Measurements from ENCODE around the gene TSPEAR.

TSPEAR gene

GRCh38 chr21:44718093-44718492 is 6.7 kb upstream of the TSPEAR start:
- no peaks in the 10 kb centered on the region for H3K36me3 ChIP-seq (ENCODE audit: control insufficient read depth, insufficient read depth, low read length)
- H3K9me3 ChIP-seq (ENCODE audit: control insufficient read depth, low read length), result no peaks in the 10 kb centered on the region
- WGBS, 2 experiments (ENCODE audit: insufficient coverage in 2 of 2), result 64 to 73% methylated on average over 1 of the region's 2 CpGs
- H3K4me1 ChIP-seq (ENCODE audit: control insufficient read depth, insufficient read depth, low read length, poor library complexity, severe bottlenecking), result peaks cover 5% of the 10 kb centered on the region
- H3K4me3 ChIP-seq (ENCODE audit: extremely low read depth, insufficient read depth, low read length, poor library complexity, severe bottlenecking), result no peak overlapping the region
- no peak overlapping the region for H3K27ac ChIP-seq (ENCODE audit: low read depth, low read length, severe bottlenecking)

GRCh38 chr21:44716984-44717383 is 5.6 kb upstream of the TSPEAR start:
- Histone ChIP-seq H3K36me3 (ENCODE audit: control insufficient read depth, insufficient read depth, low read length) (no peaks in the 10 kb centered on the region), H3K4me3 (ENCODE audit: extremely low read depth, insufficient read depth, low read length, poor library complexity, severe bottlenecking) (no peak overlapping the region)

GRCh38 chr21:44714905-44715304 is 3.5 kb upstream of the TSPEAR start:
- Histone ChIP-seq H3K4me1 (ENCODE audit: control insufficient read depth, insufficient read depth, low read length, poor library complexity, severe bottlenecking) (peaks cover 8% of the 10 kb centered on the region), H3K4me3 (ENCODE audit: extremely low read depth, insufficient read depth, low read length, poor library complexity, severe bottlenecking) (no peak overlapping the region), H3K36me3 (ENCODE audit: control insufficient read depth, insufficient read depth, low read length) (no peaks in the 10 kb centered on the region), H3K9me3 (ENCODE audit: control insufficient read depth, low read length) (no peaks in the 10 kb centered on the region), H3K27ac (ENCODE audit: low read depth, low read length, severe bottlenecking) (no peak overlapping the region)
- WGBS, 2 experiments (ENCODE audit: insufficient coverage in 2 of 2), result 25 to 57% methylated on average over 4 of the region's 8 CpGs

More at GRCh38 chr21:44716984-44717383, 5.6 kb upstream of the TSPEAR start:
- H3K9me3 ChIP-seq (ENCODE audit: control insufficient read depth, low read length), result no peaks in the 10 kb centered on the region
- H3K27ac ChIP-seq (ENCODE audit: low read depth, low read length, severe bottlenecking), result no peak overlapping the region
- no peaks in the 10 kb centered on the region for H3K4me1 ChIP-seq (ENCODE audit: control insufficient read depth, insufficient read depth, low read length, poor library complexity, severe bottlenecking)

- Histone ChIP-seq H3K36me3 (ENCODE audit: control insufficient read depth, insufficient read depth, low read length) (no peaks in the 10 kb centered on the region), H3K4me1 (ENCODE audit: control insufficient read depth, insufficient read depth, low read length, poor library complexity, severe bottlenecking) (peaks cover 15% of the 10 kb centered on the region), H3K27ac (ENCODE audit: low read depth, low read length, severe bottlenecking) (no peak overlapping the region), H3K9me3 (ENCODE audit: control insufficient read depth, low read length) (no peaks in the 10 kb centered on the region), H3K4me3 (ENCODE audit: extremely low read depth, insufficient read depth, low read length, poor library complexity, severe bottlenecking) (no peak overlapping the region)
- 88 to 90% methylated on average over 9 to 10 of the region's 10 CpGs for WGBS, 2 experiments (ENCODE audit: insufficient coverage in 2 of 2)
Measured at GRCh38 chr21:44713846-44714245, 2.5 kb upstream of the TSPEAR start.

- H3K4me3 ChIP-seq (ENCODE audit: extremely low read depth, insufficient read depth, low read length, poor library complexity, severe bottlenecking), result no peak overlapping the region
- no peaks in the 10 kb centered on the region for H3K36me3 ChIP-seq (ENCODE audit: control insufficient read depth, insufficient read depth, low read length)
- WGBS, 2 experiments (ENCODE audit: insufficient coverage in 2 of 2), result 73 to 93% methylated on average over 3 to 4 of the region's 9 CpGs
- H3K27ac ChIP-seq (ENCODE audit: low read depth, low read length, severe bottlenecking), result no peak overlapping the region
- H3K9me3 ChIP-seq (ENCODE audit: control insufficient read depth, low read length), result no peaks in the 10 kb centered on the region
- peaks cover 15% of the 10 kb centered on the region for H3K4me1 ChIP-seq (ENCODE audit: control insufficient read depth, insufficient read depth, low read length, poor library complexity, severe bottlenecking)
Measured at GRCh38 chr21:44713130-44713529, 1.8 kb upstream of the TSPEAR start.

- Histone ChIP-seq H3K4me1 (ENCODE audit: control insufficient read depth, insufficient read depth, low read length, poor library complexity, severe bottlenecking) (peaks cover 15% of the 10 kb centered on the region), H3K9me3 (ENCODE audit: control insufficient read depth, low read length) (no peaks in the 10 kb centered on the region)
- 9 to 12% methylated on average over 10 to 18 of the region's 22 CpGs for WGBS, 2 experiments (ENCODE audit: insufficient coverage in 2 of 2)
Measured at GRCh38 chr21:44712203-44713028, 1.0 kb upstream of the TSPEAR start.

GRCh38 chr21:44710756-44711326 is 531 bp downstream of the TSPEAR start:
- Histone ChIP-seq H3K4me1 (ENCODE audit: control insufficient read depth, insufficient read depth, low read length, poor library complexity, severe bottlenecking) (peaks cover 15% of the 10 kb centered on the region), H3K9me3 (ENCODE audit: control insufficient read depth, low read length) (no peaks in the 10 kb centered on the region), H3K4me3 (ENCODE audit: extremely low read depth, insufficient read depth, low read length, poor library complexity, severe bottlenecking) (no peak overlapping the region), H3K36me3 (ENCODE audit: control insufficient read depth, insufficient read depth, low read length) (no peaks in the 10 kb centered on the region), H3K27ac (ENCODE audit: low read depth, low read length, severe bottlenecking) (no peak overlapping the region)
- WGBS, 2 experiments (ENCODE audit: insufficient coverage in 2 of 2), result 1 to 2% methylated on average over 15 to 18 of the region's 20 CpGs

More at GRCh38 chr21:44712203-44713028, 1.0 kb upstream of the TSPEAR start:
- Histone ChIP-seq H3K36me3 (ENCODE audit: control insufficient read depth, insufficient read depth, low read length) (no peaks in the 10 kb centered on the region), H3K27ac (ENCODE audit: low read depth, low read length, severe bottlenecking) (no peak overlapping the region), H3K4me3 (ENCODE audit: extremely low read depth, insufficient read depth, low read length, poor library complexity, severe bottlenecking) (no peak overlapping the region)

GRCh38 chr21:44710294-44710665 is 1.1 kb downstream of the TSPEAR start:
- H3K36me3 ChIP-seq (ENCODE audit: control insufficient read depth, insufficient read depth, low read length), result no peaks in the 10 kb centered on the region
- no peak overlapping the region for H3K4me3 ChIP-seq (ENCODE audit: extremely low read depth, insufficient read depth, low read length, poor library complexity, severe bottlenecking)
- H3K27ac ChIP-seq (ENCODE audit: low read depth, low read length, severe bottlenecking), result no peak overlapping the region
- peaks cover 15% of the 10 kb centered on the region for H3K4me1 ChIP-seq (ENCODE audit: control insufficient read depth, insufficient read depth, low read length, poor library complexity, severe bottlenecking)
- no peaks in the 10 kb centered on the region for H3K9me3 ChIP-seq (ENCODE audit: control insufficient read depth, low read length)
- 2 to 5% methylated on average over 12 to 13 of the region's 17 CpGs for WGBS, 2 experiments (ENCODE audit: insufficient coverage in 2 of 2)

GRCh38 chr21:44709426-44710293 is 1.7 kb downstream of the TSPEAR start:
- no peaks in the 10 kb centered on the region for H3K36me3 ChIP-seq (ENCODE audit: control insufficient read depth, insufficient read depth, low read length)
- 2% methylated on average over 34 to 38 of the region's 45 CpGs for WGBS, 2 experiments (ENCODE audit: insufficient coverage in 2 of 2)
- H3K4me1 ChIP-seq (ENCODE audit: control insufficient read depth, insufficient read depth, low read length, poor library complexity, severe bottlenecking), result peaks cover 15% of the 10 kb centered on the region
- H3K27ac ChIP-seq (ENCODE audit: low read depth, low read length, severe bottlenecking), result no peak overlapping the region
- H3K4me3 ChIP-seq (ENCODE audit: extremely low read depth, insufficient read depth, low read length, poor library complexity, severe bottlenecking), result no peak overlapping the region
- H3K9me3 ChIP-seq (ENCODE audit: control insufficient read depth, low read length), result no peaks in the 10 kb centered on the region

- Histone ChIP-seq H3K9me3 (ENCODE audit: control insufficient read depth, low read length) (no peaks in the 10 kb centered on the region), H3K27ac (ENCODE audit: low read depth, low read length, severe bottlenecking) (no peak overlapping the region), H3K4me3 (ENCODE audit: extremely low read depth, insufficient read depth, low read length, poor library complexity, severe bottlenecking) (no peak overlapping the region), H3K36me3 (ENCODE audit: control insufficient read depth, insufficient read depth, low read length) (no peaks in the 10 kb centered on the region), H3K4me1 (ENCODE audit: control insufficient read depth, insufficient read depth, low read length, poor library complexity, severe bottlenecking) (peaks cover 15% of the 10 kb centered on the region)
- WGBS, 2 experiments (ENCODE audit: insufficient coverage in 2 of 2), result 2 to 11% methylated on average over 13 to 18 of the region's 25 CpGs
Measured at GRCh38 chr21:44708866-44709425, 2.4 kb downstream of the TSPEAR start.

All from mesodermal cell (in vitro differentiated cells).